GM10847 (cell line): ENCODE results near the gene TCF23.

Experiments
- POLR2A ChIP-seq: IDR thresholded peaks from 2 replicates; pipeline ENCODE4 v1.6.1; 2011; ENCODE audit not compliant: insufficient read length; ENCODE audit errors: extremely low read depth

The TCF23 gene

GRCh38 chr2:27145682-27146081 is 3.1 kb upstream of the TCF23 start:
- TF ChIP-seq POLR2A = no peak

DNA sequence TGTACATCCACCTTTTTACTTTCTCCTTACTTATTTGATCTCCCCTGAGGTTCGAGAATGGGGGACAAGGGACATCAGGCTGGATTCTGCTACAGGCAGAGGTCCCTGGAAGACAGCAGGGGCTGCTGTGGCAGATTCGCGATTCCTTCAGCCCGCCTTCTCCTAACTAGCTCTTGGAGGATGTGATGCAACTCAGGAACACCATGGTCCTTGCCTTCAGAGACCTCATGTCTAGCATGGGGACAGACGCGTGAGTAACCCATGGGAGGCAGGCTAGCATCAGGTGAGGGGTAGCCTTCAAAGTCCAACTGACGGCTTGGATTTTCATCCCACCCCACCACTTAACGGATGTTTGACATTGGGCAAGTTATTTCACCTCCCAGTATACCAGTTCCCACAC is 869 bp upstream of the TCF23 start:
- TF ChIP-seq POLR2A = no peak

- TF ChIP-seq POLR2A = no peak
Observed at GRCh38 chr2:27149570-27150405, 984 bp downstream of the TCF23 start.

DNA sequence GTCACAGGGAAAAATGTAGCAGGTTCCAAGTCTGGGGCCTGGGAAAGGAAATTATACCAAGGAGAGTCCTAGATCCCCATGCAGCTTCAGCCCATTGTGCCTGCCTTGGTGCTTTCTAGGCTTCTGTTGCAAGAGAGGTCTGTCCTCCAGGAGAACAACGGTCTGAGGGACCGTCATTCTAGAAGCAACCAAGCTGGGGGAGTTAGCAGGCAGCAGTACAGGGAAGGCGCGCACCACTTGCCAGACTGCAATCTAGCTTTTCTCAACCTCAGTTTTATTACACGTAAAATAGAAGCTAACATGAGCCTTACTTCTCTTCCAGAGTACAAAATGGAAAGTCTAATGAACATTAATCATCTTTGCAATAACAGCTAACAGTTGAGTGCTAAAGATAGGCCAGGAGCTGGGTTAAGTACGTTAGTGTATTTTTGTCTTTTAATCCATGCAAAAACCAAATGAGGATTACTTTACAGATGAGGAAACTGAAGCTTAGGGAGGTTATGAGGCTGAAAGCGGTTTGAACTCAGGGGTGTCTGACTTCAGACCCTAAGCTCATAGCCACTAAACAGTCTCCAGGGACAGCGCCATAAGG is 1.9 kb downstream of the TCF23 start:
- no peak for TF ChIP-seq POLR2A

DNA sequence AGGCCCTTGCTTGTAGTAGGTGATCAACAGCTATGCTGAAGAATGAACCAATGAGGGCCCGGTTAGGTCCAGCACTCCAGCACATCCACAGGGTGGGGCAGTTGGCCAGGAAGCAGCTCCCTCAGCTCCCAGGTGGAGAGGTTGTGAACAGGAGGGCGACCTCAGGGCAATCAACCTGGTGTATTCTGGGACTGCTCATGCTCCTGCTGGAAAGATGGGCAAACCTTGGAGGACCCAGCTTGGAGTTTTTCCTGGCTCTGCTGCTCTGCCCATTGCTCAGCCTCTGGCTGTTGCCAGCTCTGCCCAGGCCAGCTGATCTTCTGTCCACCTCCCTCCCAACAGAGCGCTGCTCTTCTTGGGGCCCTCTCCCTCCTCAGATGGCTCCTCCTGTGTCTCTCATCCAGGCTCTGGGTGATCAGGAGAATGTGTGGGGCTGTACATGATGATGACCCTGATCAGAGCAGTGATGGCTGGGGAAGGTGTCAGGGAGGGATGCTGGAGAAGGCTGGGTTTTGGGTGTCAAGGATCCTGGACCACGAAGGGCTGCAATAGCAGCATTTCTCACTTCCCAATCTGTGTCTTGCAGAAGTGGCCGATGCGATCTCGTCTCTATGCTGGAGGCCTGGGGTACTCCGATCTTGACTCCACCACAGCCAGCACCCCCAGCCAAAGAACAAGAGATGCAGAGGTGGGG is 3.4 kb downstream of the TCF23 start:
- no peak for TF ChIP-seq POLR2A

- TF ChIP-seq POLR2A = no peak
Observed at GRCh38 chr2:27152796-27153464, 4.1 kb downstream of the TCF23 start.

- no peak for TF ChIP-seq POLR2A
Observed at GRCh38 chr2:27154488-27154887, 5.7 kb downstream of the TCF23 start.

DNA sequence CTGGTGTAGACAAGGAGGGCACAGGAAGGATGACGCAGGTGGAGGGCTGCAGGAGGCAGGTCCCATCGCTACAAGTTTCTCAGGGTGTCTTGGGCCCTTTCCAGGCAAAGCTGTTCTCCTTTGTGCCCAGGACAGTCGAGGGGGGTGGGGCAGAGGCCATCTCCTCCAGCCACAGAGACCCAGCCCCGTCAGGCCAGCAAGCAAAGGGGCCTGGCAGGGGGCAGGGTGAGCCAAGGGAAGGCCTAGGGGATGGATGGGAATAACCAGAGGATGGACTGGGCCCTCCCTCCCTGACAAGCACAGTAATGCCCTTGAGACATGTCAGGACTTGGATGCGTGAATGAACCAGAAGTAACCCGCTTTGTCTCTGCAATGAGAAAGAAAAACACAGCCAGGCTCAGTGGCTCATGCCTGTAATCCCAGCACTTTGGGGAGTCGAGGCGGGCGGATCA is 6.3 kb downstream of the TCF23 start:
- TF ChIP-seq POLR2A = no peak

DNA sequence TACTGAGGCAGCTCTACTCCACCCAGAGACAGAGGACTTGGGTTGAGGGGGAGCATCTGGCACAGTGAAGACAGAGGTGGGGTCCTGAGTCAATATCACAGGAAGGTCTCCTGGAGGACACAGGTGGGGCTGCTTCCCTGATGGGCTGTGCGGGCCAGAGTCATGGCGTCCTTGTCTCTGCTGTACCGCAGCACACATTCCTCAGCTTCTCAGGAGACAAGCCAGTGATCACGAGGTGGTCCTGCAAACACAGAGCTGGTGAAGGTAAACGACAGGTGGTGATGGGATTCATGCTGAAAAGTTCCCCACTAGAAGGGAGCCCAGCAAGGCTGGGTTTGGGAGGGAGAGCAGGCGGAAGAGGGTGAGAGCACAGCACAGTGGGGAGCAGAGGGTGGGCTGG is 9.7 kb downstream of the TCF23 start:
- no peak for TF ChIP-seq POLR2A

- TF ChIP-seq POLR2A = no peak
Observed at GRCh38 chr2:27159271-27159670, 10.5 kb downstream of the TCF23 start.

GRCh38 chr2:27160191-27160590 is 11.4 kb downstream of the TCF23 start:
- no peak for TF ChIP-seq POLR2A

DNA sequence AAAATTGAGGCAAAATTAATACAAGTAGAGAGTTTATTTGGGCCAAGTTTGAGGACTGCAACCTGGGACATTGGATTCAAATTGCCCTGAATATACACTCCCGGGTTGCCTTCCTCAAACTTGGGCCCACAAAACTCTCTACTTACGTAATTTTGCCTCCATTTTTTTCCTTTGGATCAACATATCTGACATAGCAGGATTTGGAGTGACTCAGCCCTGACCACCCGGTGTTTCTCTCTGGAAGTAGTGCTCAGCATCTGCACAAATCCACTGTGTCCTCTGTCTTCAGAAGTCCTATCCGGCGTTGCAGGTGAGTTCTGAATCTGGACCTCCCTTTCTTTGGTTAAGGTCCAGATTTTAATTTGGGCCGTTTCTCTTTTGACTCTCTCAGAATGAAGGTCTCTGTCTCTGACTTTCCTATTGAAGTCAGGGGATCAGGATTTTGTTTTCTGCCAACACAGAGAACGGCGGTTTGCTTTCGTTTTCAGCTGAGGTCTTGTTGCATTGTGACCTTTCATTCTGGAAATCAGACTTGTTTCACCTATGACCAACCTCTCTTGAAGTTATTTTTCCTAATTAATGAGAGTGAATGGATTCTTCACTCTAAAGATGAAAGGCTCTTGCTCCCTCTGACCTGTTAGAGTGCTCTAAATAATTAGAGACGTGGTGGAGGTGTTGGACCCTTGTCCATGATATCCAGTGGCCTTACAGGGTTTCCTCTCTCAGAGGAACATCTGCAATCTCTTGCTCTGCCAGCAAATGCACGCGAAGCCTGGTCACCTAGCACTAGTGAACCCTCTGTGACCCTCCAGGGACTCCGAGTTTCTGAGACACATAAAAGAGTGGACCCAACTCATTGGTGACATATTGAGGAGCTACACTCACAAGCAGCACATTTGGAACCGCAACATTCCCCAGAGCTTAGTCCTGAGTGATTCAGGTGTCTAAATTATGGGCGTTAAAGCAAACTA is 13.6 kb downstream of the TCF23 start:
- TF ChIP-seq POLR2A = no peak

DNA sequence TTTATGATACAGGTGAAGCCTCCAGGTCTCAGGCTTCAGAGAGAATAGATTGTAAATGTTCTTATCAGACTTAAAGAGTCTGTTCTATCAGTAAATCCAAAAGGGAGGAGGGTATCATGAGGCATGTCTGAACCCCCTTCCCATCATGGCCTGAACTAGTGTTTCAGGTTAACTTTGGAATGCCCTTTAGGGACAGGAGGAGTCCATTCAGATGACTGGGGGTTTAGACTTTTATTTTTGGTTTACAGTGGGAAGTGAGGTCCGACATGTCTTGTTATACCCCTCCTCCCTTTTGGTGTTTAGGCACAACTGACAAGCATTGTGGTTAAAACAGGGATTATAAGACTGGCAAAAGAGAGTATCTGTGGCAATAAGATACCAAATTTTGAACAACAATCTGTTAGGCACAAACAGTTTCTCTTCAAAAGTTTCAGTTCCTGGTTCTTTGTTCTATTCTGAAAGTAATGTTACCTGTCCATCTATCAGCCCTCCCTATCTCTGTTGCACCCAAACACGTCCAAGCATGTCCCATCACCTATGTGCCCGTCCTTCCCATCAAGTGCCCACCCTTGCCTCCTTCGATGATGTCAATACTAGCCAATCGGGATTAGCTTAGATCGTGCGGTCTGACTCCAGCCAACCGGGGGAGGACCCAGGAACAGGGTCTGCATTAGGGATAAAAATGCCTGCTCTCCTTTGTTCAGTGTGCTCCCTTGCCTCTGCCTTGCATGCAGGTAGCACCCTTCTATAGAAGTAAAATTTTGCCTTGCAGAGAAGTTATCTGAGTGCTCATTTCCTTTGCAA is 16.4 kb downstream of the TCF23 start:
- no peak for TF ChIP-seq POLR2A
